PFSK-1 (cell line): Measurements from ENCODE around the gene ITGB8.

Experiments used
- FOXP2 ChIP-seq: optimal IDR thresholded peaks from 2 replicates; pipeline ENCODE3; 2011; ENCODE audit warnings: borderline replicate concordance, control low read depth, inconsistent platforms; ENCODE audit not compliant: insufficient read depth; ENCODE audit errors: extremely low read length, extremely low read depth
- POLR2AphosphoS5 ChIP-seq: IDR thresholded peaks from 2 replicates; pipeline ENCODE4 v1.6.1; 2012; ENCODE audit warnings: low read depth, mild to moderate bottlenecking, control low read depth, low read length, moderate library complexity
- SIN3A ChIP-seq: IDR thresholded peaks from 2 replicates; pipeline ENCODE4 v1.6.1; 2012; ENCODE audit warnings: mild to moderate bottlenecking, low read length, moderate library complexity, borderline replicate concordance; ENCODE audit not compliant: insufficient read depth
- TAF1 ChIP-seq: IDR thresholded peaks from 2 replicates; pipeline ENCODE4 v1.6.1; 2012; ENCODE audit warnings: low read length, control low read depth, borderline replicate concordance; ENCODE audit not compliant: insufficient read depth
- TF ChIP-seq, protein P1 (sequence below), 2 experiments: IDR thresholded peaks; 2 replicates each; pipeline versions ENCODE4 v1.6.1 to v1.8.0; 2011 to 2012; ENCODE audit warnings: low read depth in 2 of 2, low read length in 2 of 2, control low read depth in 1 of 2, inconsistent platforms in 1 of 2, mild to moderate bottlenecking in 1 of 2, moderate library complexity in 1 of 2; ENCODE audit not compliant: insufficient read depth in 1 of 2

ITGB8 gene

GRCh38 chr7:20411372-20411771 is 80.7 kb downstream of the ITGB8 start:
- TF ChIP-seq TAF1: no peak
- TF ChIP-seq POLR2AphosphoS5: no peak
- TF ChIP-seq, protein P1, sequence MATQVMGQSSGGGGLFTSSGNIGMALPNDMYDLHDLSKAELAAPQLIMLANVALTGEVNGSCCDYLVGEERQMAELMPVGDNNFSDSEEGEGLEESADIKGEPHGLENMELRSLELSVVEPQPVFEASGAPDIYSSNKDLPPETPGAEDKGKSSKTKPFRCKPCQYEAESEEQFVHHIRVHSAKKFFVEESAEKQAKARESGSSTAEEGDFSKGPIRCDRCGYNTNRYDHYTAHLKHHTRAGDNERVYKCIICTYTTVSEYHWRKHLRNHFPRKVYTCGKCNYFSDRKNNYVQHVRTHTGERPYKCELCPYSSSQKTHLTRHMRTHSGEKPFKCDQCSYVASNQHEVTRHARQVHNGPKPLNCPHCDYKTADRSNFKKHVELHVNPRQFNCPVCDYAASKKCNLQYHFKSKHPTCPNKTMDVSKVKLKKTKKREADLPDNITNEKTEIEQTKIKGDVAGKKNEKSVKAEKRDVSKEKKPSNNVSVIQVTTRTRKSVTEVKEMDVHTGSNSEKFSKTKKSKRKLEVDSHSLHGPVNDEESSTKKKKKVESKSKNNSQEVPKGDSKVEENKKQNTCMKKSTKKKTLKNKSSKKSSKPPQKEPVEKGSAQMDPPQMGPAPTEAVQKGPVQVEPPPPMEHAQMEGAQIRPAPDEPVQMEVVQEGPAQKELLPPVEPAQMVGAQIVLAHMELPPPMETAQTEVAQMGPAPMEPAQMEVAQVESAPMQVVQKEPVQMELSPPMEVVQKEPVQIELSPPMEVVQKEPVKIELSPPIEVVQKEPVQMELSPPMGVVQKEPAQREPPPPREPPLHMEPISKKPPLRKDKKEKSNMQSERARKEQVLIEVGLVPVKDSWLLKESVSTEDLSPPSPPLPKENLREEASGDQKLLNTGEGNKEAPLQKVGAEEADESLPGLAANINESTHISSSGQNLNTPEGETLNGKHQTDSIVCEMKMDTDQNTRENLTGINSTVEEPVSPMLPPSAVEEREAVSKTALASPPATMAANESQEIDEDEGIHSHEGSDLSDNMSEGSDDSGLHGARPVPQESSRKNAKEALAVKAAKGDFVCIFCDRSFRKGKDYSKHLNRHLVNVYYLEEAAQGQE (IDR thresholded peaks at IDR 0.05; ENCODE audit: insufficient read depth in 1 of 2, low read depth in 2 of 2, low read length in 2 of 2): no peak
- TF ChIP-seq FOXP2: no peak
- TF ChIP-seq SIN3A: no peak

DNA sequence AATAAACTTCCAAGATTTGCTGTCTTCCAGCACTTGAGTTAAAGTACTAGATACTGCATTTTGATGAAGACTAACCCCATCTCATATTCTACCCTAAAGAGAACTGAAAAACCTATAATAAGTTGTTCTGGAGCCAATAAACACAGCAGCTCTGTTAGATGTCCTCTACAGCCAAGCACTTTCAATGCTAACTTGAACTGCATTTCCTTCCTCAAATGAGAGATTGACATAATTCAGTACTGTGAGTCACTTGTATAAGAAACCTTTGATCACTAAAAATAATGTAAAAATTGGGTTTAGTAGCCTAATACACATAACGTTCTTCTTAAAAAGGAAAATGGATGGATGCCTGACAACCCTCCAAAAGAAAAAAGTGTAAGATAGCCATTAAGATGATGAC is 81.3 kb downstream of the ITGB8 start:
- no peak for TF ChIP-seq FOXP2
- no peak for TF ChIP-seq SIN3A
- TF ChIP-seq, protein P1 (IDR thresholded peaks at IDR 0.05; ENCODE audit: insufficient read depth in 1 of 2, low read depth in 2 of 2, low read length in 2 of 2): no peak
- no peak for TF ChIP-seq POLR2AphosphoS5

- TF ChIP-seq TAF1: no peak
- TF ChIP-seq, protein P1 (IDR thresholded peaks at IDR 0.05; ENCODE audit: insufficient read depth in 1 of 2, low read depth in 2 of 2, low read length in 2 of 2): no peak
- no peak for TF ChIP-seq POLR2AphosphoS5
- no peak for TF ChIP-seq SIN3A
- TF ChIP-seq FOXP2: no peak
Observed at GRCh38 chr7:20417260-20417659, 86.6 kb downstream of the ITGB8 start.

DNA sequence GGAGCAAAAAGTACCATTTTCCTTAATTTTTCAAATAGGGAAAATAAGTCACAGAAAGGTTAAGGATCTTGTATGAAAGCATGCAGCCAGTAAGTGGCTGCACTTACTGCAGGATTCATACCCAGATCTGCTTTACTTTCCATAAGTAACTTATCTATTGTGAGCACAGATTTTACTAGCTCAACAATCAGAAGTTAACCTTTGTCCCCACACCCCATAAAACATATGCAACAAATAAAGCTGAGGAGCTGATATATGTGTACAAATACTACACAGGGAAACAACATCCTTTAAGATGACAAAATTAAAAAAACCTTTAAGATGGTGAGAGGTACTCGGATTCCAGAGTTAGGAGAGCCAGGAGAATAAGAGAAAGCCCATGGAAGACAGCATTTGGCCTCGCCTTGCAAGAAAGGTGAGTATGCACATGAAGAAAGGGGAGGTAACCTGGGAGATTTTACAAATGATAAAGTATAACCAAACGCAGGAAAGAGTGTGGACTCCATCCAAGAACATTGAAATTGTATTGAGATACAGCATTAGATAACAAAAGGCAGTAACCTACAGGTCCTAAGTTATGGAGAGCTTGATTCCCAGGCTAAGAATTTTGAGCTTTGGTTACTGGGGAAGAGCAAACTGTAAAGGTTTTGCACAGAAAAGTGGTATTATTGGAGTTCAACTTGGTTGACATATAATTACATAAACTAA is 87.1 kb downstream of the ITGB8 start:
- TF ChIP-seq POLR2AphosphoS5: no peak
- TF ChIP-seq SIN3A: no peak
- no peak for TF ChIP-seq TAF1
- TF ChIP-seq, protein P1 (IDR thresholded peaks at IDR 0.05; ENCODE audit: insufficient read depth in 1 of 2, low read depth in 2 of 2, low read length in 2 of 2): no peak
- TF ChIP-seq FOXP2: no peak

GRCh38 chr7:20424500-20424899 is 93.8 kb downstream of the ITGB8 start:
- no peak for TF ChIP-seq SIN3A
